ENCODE measurements around the gene HDAC4. TPM values are rescaled to one million over a fixed set of nuclear protein-coding genes. Genes with fewer than 3 reads are reported as not detected.

HDAC4 gene
- total and polyA plus RNA-seq, 2 of the 8 experiments (the other 6 are each of a cell fraction or from before 2014, with no cell fraction given) = 15.4 to 31.5 TPM

DNA sequence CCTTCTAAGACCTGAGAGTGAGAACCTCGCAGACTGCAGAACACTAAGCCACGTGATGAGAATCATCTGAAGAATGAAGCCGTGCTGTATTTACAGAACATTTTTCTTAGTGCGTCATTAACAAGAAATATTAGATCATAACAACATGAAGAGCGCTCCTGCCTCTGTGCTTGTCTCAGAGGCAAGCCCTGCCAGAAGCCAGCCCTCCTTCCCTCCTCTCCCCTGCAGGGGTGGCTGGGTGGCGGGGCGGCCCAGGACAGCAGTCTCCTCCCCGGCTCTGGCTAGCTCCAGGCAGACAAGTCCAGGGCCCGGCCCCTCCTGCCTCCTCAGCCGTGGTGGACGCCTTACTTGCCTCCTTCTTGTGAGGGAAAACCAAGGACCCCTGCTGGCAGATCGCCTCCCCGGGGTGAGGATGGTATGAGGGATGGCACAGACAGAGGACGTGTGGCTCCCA lies 290.2 kb downstream of the HDAC4 start:
- TF ChIP-seq MAFK (IDR thresholded peaks at IDR 0.05; ENCODE audit: low read depth, low read length) (no peak), SP2 (IDR thresholded peaks at IDR 0.05; ENCODE audit: low read length) (no peak), NANOG (IDR thresholded peaks at IDR 0.05; ENCODE audit: insufficient read depth, low read depth, low read length, poor library complexity, severe bottlenecking) (no peak), JUN (IDR thresholded peaks at IDR 0.05; ENCODE audit: low read depth, low read length) (no peak), POLR2A (IDR thresholded peaks at IDR 0.05; ENCODE audit: control extremely low read depth in 1 of 2, low read depth in 2 of 2, low read length in 2 of 2) (no peak), SP1 (IDR thresholded peaks at IDR 0.05; ENCODE audit: low read depth, low read length) (no peak), TAF7 (optimal IDR thresholded peaks at IDR 0.05; ENCODE audit: borderline replicate concordance, low read depth, low read length) (no peak), SIX5 (IDR thresholded peaks at IDR 0.05; ENCODE audit: low read depth, low read length) (no peak), SIN3A (conservative IDR thresholded peaks at IDR 0.05 in 1 of 2, IDR thresholded peaks at IDR 0.05 in 1 of 2; ENCODE audit: low read depth in 1 of 2, low read length in 2 of 2) (no peak), JUND (IDR thresholded peaks at IDR 0.05; ENCODE audit: low read length) (no peak)
- Histone ChIP-seq H3K56ac (replicated peaks; ENCODE audit: insufficient read length, low read depth, low read length) (no peak overlapping the region), H4K8ac (ENCODE audit: extremely low read depth, insufficient read depth, low read length) (no peak overlapping the region; the same call in 1 of the 2 replicates), H2BK120ac (replicated peaks; ENCODE audit: low read depth, low read length) (no peak overlapping the region), H3K14ac (ENCODE audit: insufficient read length) (no peak overlapping the region), H3K36me3 (ENCODE audit: control insufficient read depth in 2 of 4, insufficient read depth in 4 of 4, low read length in 3 of 4) (peaks cover 0 to 8% (median 1%) of the 10 kb centered on the region in 4 experiments; a peak in 4 of 8 replicates), H3K27me3 (replicated peaks in 1 of 4; ENCODE audit: control insufficient read depth in 3 of 4, extremely low read depth in 1 of 4, insufficient read depth in 3 of 4, low read length in 3 of 4) (no peaks in the 10 kb centered on the region), H3K27ac (ENCODE audit: low read depth, low read length) (no peak overlapping the region), H2BK20ac (ENCODE audit: low read length) (no peak overlapping the region), H3K4ac (replicated peaks; ENCODE audit: insufficient read length, low read depth, low read length) (no peak overlapping the region), H2BK15ac (ENCODE audit: low read length) (no peak overlapping the region), H3K79me2 (ENCODE audit: control insufficient read depth in 1 of 2, insufficient read depth in 2 of 2, low read length in 2 of 2) (no peaks in the 10 kb centered on the region), H4K91ac (replicated peaks; ENCODE audit: insufficient read length, low read length) (no peak overlapping the region), H2BK12ac (ENCODE audit: low read depth, low read length) (no peak overlapping the region), H3K9ac (replicated peaks in 1 of 4; ENCODE audit: extremely low read depth in 1 of 4, low read depth in 3 of 4, low read length in 3 of 4) (no peak overlapping the region), H3K4me1 (replicated peaks in 1 of 4; ENCODE audit: control insufficient read depth in 3 of 4, insufficient read depth in 4 of 4, low read length in 3 of 4) (no peaks in the 10 kb centered on the region; a peak in 1 of 7 replicates), H3K79me1 (ENCODE audit: low read depth, low read length) (no peaks in the 10 kb centered on the region), H3K9me3 (ENCODE audit: insufficient read depth in 2 of 2, low read depth in 1 of 2, low read length in 1 of 2) (no peaks in the 10 kb centered on the region), H2BK5ac (ENCODE audit: low read depth, low read length) (no peak overlapping the region), H3K4me3 (ENCODE audit: extremely low read depth in 1 of 4, insufficient read depth in 2 of 4, low read depth in 3 of 4, low read length in 4 of 4) (no peak overlapping the region), H3K23ac (ENCODE audit: insufficient read length) (no peak overlapping the region), H2AFZ (ENCODE audit: low read length) (no peak overlapping the region), H3K4me2 (ENCODE audit: insufficient read depth in 1 of 2, low read depth in 2 of 2, low read length in 2 of 2) (no peak overlapping the region), H2AK5ac (ENCODE audit: low read depth, low read length) (no peak overlapping the region), H3K23me2 (ENCODE audit: low read depth, low read length) (no peaks in the 10 kb centered on the region), H3K18ac (ENCODE audit: extremely low read depth, low read length) (no peak overlapping the region), H4K5ac (ENCODE audit: insufficient read length, low read depth, low read length) (no peak overlapping the region), H4K20me1 (replicated peaks in 1 of 2; ENCODE audit: control insufficient read depth in 1 of 2, insufficient read depth in 2 of 2, low read length in 2 of 2) (peaks cover 0 to 7% of the 10 kb centered on the region in 2 experiments)
- 81% methylated on average over 14 of the region's 14 CpGs; no CpG with 5 or more reads in 1 of the 2 experiments for WGBS, 2 experiments (ENCODE audit: extremely low coverage in 1 of 2, insufficient coverage in 1 of 2, insufficient read length in 1 of 2, insufficient replicate concordance in 2 of 2, low coverage in 1 of 2, low lambda C conversion rate in 2 of 2, missing lambda C conversion rate in 1 of 2)
- FAIRE-seq (no peak), DNase-seq (ENCODE audit: low read depth in 1 of 2, low spot score in 2 of 2) (no peak)
- CTCF ChIA-PET (ENCODE audit: partially characterized antibody) = no interaction called here
- POLR2A ChIA-PET (ENCODE audit: partially characterized antibody) = no interaction called here

All from H1 (cell line).